Brain pericyte (primary cell): Measurements from ENCODE around the gene CPA2.
A peak's percentile ranks its signal among the peaks of the same experiment; 100 is the strongest.

Experiments used
- DNase-seq: peaks from one replicate; pipeline ENCODE4 v3.0.0-alpha.2; 2012; ENCODE audit warnings: low read depth, low spot score

The CPA2 gene

GRCh38 chr7:130279906-130280305, 13.2 kb downstream of the CPA2 start:
- no peak for DNase-seq

DNA sequence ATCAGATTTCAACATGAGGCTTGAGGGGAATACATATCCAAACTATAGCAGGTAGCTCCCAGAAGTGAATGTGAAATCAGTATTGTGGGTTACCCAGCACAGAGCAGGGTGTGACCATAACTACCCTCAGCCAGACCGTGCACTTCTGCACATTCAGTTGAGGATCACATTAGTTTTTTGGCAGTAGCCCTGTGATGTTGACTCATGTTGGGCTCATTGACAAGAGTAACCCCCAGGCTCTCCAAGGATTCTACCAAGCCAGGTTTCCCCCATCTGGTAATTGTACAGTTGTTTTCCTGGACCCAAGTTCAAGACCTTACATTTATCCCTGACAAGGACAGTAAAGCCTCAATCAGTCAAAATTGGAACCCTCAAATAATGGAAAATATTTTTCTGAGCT, 14.6 kb downstream of the CPA2 start:
- no peak for DNase-seq

DNA sequence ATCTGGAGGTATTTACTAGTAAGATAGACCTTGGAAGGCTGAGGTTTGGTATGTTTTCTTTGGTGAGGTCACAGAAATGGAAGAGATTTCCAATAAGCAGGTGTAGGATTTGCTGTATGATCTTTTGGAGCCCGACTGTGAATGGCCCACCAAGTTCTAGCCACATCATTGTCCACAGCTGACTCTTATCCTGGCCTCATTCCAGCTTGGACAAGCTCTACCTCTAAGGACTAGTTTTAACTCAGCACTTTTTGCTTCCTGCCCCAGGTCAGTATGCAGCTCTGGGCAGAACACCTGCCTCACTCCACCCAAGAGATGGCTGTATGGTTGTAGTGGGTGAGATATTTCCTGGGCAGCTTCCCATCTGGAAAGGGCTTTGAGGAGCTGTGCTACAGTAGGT, 20.2 kb downstream of the CPA2 start:
- no peak for DNase-seq

GRCh38 chr7:130288168-130288567, 21.5 kb downstream of the CPA2 start:
- DNase-seq, result no peak

DNA sequence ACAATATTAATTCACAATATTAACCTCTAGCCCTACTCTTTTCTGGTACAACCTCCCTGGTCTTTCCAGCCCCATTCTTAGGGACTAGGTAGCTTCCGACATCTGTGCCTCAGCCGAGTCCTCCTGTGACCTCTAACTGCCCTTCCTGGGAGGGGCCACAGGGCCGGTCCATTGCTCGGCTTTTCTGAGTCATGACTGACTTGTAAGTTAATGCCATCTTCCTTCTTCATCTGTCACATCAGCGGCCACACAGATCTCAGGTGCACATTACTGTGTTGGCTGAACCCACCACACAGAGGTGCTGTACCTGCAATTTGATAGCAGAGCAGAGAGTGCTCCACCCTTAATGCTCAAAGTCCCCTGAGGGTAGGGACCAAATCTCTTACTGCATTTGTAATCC, 22.2 kb downstream of the CPA2 start:
- DNase-seq, result no peak

- no peak for DNase-seq
Observed at GRCh38 chr7:130289478-130289877, 22.8 kb downstream of the CPA2 start.

- DNase-seq, result no peak
Observed at GRCh38 chr7:130290745-130291144, 24.1 kb downstream of the CPA2 start.

GRCh38 chr7:130292682-130293257, 26.1 kb downstream of the CPA2 start, which contains the start of gene CPA4:
Gene CPA4, plus strand, starts transcription at chr7:130293161. Its CDS starts 20 bp downstream, at chr7:130293181.
- peak; percentile 59 for DNase-seq

- no peak for DNase-seq
Observed at GRCh38 chr7:130293521-130293920, 26.9 kb downstream of the CPA2 start.

DNA sequence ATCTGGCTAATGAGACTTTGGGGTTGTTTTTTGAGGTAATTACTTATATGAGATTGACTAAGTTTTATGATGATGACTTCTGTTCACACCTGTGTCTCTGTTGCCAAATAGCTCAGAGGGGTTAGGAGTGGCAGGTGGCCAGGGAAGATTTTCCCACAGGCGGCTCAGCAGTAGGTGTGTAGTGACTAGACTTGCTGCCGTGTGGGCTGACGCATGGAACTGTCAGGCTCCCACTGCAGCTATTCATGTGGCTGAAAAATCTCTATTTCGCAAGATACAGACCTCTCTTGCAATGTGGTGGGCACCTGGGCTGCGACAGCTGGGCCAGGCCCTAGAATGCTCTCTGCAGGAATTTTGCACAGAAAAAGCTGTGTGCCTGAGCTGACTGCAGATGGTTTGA, 27.7 kb downstream of the CPA2 start:
- DNase-seq, result no peak

DNA sequence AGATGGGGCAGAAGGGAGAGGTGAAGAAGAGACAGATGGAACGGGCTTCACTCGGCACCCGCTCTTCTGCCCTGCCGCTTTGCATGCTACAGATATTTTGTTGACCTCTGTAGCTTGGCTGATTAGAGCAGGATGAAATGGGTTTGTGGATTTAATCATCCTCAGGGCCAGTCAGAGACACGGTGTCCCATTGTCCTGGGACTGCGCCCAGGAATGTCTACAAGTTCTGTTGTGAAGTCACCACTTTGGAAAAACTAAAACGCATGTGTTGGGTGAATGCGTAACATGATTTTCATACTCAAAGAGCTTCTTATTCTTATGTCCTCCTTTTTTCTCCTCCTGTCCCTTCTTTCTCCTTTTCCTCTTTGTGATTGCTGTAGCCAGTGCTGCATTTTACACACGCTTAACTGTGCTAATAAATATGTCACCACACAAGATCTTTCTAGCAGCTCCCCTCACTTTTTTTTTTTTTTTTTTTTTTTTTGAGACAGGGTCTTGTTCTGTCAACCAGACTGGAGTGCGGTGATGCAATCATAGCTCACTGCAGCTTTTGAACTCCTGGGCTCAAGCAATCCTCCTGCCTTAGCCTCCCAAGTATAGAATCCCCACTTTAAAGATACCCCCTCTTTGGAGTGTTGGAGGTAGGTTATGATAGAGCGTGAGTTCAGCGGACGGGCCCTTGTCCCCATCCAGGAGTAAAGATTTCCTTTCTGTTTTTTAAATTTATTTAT, 29.7 kb downstream of the CPA2 start:
- DNase-seq, result no peak

DNA sequence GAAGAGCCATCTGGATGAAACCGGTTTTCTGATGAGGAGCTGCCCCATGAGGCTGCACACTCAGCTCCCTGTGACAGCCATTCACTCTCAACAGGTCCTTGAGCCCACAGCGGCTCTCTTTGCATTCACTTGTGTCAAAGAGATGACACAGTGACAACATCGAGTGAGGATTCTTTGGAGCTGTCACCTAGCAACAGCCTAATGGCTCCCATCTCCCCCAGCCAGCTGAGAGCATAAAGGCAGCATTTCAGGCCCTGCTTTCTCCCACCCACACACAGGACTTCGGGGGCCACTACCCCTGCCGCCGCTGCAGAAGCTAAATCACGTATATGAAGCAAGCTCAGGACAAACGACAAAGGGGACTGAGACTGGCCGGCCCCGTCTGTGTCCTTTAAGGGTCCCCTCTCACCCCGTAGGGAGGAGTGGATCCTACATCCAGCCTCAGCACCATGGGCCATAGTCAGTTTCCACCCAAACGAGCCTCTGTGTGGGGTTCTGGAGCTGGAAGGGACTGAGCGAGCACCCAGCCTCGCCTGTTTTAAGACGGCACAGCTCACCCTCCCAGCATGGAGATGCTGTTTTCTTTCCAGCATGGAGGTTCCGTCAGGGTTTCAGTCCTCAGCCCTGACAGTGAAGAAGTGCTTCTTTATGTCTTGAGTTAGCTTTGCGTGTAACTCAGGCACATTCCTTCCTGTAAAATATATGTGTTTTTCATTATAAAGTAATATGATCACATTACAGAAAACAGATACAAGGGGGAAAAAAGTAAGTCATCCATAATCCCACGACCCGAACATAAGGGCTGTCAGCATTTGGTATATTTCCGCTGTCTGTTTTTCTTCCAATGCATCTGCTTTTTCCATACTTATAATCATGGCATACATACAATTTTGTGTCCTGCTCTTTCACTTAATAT, 31.2 kb downstream of the CPA2 start:
- no peak for DNase-seq

DNA sequence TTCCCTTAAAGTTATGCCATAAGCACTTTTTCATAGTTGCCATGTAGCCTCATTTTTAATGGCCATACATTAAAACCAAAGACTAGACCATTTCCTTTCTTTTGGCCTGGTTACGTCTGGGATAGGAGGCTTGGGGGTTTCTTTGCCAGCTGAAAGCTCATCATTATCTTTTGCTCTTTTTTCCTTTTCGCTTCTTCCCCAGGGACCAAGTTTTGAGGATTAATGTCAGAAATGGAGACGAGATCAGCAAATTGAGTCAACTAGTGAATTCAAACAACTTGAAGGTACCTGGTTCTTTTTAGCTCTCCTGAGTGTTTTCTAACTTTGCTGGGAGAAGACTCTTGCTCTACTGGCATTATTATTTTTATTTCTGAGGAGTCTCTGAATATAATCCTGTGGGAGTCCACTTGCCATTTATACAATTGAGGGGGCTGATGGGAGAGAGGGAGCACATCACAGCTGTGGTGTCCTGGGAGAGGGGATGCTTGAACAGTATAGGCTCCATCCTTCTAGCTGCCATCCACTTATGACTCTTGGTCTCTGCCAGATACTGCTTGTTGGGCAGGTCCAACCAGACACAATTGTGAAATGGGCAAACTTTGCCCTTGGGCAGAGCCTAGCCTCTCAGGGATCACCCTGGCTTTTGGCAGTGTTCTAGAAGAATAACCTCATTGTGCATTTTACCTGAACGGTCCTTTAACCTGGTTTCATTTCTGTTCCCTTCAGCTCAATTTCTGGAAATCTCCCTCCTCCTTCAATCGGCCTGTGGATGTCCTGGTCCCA, 32.1 kb downstream of the CPA2 start:
- no peak for DNase-seq

DNA sequence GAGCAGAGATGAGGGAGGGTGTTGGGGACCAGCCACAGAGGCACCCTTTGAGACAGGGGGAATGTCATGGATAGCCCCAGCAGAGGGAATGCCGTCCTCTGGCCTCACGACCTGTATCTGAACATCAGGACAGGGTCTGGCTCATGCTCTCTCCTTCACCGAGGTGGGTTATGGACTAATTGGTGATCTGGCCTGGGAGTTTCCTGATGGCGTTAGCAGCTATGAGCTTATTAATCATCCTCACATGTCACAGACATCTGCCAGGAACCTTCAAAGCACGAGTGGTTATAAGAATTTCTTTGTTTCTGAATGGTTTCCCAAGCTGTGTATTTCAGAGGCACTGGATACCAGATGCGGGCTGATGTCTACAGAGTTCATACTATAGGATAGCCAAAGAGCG, 33.2 kb downstream of the CPA2 start:
- no peak for DNase-seq

DNA sequence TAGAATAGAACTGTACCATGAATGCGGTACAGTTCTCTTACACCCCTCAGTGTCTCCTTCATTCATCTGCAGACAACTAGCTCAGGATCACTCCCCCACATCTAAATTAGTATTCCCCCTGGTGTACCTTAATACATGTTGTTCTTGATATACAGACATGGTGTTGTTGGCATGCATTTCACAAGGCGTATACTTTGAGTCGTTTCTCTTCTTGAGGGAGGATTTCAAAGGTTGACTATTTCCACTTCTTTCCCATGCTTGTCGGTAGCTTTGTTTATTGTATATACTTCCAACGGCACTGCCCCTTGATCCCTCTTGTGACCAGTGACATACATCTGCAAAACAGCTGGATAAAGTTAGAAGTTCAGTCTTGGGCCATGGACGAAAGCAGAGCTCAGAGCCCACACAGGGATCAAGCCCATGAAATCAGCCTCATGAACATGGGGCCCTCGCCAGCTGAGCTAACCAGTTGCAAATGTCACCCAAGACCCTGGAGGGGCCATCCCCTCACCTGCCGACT, 34.9 kb downstream of the CPA2 start:
- DNase-seq, result no peak

DNA sequence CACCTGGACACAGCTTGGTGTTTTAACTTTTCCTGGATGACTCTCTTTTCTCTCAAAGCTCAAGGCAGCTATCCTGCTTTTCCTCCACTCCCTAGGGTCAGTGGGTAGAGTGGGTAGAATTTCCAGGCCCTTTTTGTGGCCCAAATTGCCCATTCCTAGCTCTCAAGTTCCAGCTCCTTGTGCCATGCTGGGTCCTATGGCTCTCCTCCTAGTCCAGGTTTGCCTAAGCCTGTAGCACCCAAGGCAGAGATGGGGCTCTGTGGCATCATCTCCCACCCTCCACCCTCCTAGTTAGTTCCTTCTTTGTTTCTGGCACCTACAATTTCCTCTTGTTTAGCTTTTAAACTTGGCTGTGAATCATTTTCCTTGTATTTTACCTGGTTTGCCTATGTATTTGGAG, 36.0 kb downstream of the CPA2 start:
- DNase-seq, result no peak

DNA sequence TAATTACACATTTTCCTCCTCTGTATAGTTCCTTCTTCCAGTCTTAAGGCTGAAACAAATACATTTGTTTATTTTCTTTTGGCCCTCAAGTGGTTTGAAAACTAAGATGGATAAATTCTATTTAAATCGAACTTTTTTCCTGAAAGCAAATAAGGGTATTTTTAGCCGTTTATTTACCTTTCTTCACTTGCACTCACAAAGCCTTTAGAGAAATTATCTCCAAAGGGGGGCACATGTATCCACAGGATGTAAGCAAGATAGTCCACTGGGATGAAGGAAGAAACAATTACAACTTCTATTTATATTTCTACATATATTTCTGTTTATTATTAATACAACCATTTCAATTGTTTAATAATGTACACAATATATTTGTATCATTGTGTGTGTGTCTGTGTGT, 36.5 kb downstream of the CPA2 start:
- no peak for DNase-seq

GRCh38 chr7:130303551-130303950, 36.9 kb downstream of the CPA2 start:
- DNase-seq, result no peak

DNA sequence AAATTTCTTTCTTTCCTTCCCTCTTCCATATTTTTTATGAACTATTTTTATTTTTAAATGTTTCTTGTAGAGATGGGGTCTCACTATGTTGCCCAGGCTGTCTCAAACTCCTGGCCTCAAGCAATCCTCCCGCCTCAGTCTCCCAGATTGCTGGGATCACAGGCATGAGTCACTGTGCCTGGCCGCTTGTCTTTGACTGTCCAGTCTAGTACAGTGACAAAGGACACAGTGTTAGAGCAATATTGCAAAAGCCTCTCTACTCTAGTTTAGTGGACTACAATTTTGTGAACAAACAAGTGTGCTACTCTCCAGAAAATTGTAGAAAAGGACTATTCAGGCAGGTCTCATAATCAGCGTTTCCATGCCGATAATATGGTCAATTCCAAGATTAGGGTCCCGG, 37.3 kb downstream of the CPA2 start:
- no peak for DNase-seq

- no peak for DNase-seq
Observed at GRCh38 chr7:130304878-130305277, 38.2 kb downstream of the CPA2 start.

DNA sequence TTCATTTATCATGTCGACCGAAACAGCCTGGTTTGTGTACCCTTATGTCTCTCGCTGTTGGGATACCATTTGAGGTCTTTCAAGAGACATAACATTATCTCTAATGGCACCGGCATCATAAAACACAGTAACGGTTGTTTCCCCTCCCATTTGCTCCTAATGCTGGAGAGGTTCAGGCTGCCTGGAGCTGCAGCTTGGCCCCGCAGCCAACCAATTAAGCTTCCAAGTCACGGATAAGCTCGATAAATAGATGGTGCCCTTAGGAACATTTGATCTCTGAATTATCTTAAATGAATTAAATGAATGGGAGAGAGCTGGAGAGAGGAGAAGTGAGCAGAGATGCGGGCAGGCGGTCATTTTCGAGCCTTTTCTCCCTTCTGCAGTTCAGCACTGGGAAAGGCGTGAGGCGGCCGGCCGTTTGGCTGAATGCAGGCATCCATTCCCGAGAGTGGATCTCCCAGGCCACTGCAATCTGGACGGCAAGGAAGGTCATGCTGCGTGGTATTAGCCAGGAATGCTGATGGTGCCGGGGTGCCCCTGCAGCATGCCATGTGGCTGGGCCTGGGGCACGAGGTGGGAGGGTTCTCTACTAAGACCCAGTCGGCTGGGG, 38.9 kb downstream of the CPA2 start:
- no peak for DNase-seq
